Activated T-helper 9 cell treated with anti-CD3 and anti-CD28 coated beads, Interleukin-2, amount 50 U/mL, for 16 hours (primary cell): ENCODE data around the gene SYNM.

Experiments used
- DNase-seq: peaks from one replicate; pipeline ENCODE4 v3.0.0-alpha.2; 2020; ENCODE audit warnings: low read depth

Gene SYNM

GRCh38 chr15:99141943-99142342 is 37.1 kb downstream of the SYNM start:
- DNase-seq = no peak

DNA sequence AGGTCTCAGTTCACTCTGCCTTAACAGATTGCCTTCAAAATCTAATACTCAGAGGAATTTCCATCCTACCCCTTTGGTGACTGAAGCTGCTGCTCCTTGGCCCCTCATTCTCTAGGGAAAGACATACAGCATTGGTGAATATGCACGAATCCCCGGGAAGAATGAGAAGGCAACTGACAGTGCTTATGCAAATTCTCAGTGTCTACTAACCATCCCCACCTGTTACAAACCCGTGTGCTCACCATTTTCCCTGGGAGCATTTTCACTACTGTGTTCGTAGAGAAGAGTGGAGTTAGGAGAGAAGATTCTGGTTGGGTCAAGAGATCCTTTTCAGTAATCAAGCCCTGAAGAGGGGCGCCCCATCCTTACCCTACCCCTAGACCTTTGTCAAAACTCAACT is 37.7 kb downstream of the SYNM start:
- no peak for DNase-seq

DNA sequence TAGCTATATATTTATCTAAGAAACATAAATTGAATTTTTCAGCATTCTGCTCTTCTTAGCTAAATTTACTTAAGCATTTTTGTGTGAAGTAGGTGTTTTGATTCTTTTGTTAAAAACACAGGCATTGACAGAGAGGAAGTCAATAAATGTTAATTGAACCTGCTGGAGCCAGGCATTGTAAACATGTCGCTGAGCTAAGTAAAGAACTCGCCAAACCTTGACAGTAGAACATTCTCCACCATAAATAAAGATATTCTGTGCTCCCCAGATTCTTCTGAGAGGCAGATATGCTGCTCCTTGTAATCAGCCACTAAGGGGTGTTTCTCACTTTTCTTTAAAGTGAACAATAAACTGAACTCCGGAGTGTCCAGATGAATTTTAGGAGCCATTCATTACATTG is 38.4 kb downstream of the SYNM start:
- no peak for DNase-seq

DNA sequence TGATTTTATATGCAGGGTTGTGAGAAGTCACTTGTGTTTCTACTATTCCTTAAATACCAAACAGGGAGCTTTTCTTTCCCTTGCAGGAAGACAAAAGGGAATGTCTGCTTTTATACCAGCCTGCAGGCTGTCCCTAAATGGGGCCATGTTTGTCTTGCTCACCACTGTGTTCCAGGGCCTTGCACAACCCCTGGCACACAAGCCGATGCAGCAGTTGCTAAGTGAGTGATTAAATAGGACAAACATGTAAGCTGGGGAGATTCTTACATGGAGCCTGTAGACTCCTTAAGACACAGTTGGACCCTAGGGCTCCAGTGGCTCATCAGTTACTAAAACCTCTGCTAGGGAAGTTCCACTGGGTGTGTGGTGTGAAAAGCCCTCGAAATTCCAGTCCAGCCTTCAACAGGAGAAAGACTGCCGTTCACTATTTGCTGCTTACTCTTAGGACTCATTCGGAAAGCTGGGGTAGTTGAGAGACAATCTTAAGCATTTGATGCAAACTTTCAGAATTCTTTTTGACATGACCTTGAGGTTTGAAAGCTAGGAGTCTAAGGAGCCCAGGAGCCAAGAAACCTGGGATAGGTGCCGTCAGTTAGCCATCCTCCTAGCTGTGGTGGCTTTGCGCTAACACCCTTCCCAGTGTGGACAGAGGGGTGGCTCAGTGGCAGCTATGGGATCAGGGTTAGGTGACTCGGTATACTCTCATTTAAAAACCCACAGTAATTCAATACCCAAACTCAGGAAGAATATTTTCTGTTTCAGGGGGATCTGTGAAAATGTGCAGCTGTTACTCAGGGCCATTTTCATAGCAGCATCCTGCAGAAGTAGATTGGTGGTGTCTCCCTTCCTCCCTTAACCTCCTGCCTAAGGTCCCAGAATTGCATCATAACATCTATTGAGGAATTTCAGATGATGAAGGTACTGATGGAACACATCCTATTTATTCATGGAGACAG is 39.1 kb downstream of the SYNM start:
- DNase-seq = no peak

DNA sequence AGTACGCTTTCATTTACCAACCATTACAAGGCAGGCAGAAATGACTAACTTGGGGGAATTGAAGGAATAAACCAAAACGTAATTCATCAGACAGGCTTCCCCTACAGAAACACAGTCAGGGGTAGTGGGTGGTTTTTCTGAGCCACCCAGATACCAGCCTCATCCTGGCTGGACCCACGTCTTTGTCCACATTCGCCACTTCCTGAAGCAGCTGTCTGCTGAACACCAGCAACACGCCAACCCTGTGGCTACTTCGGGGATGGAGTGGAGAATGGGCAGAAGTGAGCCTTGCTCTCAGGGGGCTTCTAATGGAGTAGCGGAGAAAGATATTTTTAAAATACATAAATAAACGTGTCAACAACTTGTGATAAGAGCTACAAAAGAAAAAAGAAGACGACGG is 40.1 kb downstream of the SYNM start:
- no peak for DNase-seq

- no peak for DNase-seq
Measured at GRCh38 chr15:99145778-99146177, 40.9 kb downstream of the SYNM start.

DNA sequence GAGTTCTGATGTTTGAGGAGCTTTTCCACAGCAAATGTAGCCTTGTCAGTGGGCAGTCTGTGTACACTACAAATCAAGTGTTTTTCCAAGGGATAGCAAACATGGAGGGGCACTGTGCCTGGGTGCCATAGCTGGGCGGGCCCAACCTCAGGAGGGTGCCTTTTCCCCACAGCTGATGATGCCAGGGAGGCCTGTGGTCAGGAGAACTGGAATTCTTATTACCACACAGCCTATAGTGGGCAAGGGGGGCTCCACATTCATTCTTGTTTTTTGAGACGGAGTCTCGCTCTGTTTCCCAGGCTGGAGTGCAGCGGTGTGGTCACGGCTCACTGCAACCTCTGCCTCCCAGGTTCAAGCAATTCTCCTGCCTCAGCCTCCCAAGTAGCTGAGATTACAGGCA is 41.8 kb downstream of the SYNM start:
- DNase-seq = no peak

DNA sequence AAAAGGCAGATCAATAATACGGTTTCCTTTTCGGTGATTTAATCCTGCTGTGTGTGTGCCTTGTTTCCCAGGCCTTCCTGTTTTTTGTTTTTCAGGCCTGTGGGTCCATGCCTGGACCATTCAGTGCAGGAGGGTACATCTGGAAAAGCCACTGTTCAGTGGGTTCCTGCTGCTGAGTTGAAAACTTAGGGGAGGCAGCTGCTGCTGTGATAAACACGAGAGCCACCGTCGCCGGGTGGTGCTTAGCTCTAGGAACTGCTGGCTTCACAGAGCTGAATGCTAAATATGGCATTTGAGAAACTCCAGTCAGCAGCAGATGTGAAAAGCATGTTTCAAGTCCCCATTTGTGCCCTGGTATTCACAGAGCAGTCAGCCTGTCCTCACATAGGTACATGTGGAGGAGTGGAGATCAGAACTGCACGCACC is 44.0 kb downstream of the SYNM start:
- DNase-seq = no peak

DNA sequence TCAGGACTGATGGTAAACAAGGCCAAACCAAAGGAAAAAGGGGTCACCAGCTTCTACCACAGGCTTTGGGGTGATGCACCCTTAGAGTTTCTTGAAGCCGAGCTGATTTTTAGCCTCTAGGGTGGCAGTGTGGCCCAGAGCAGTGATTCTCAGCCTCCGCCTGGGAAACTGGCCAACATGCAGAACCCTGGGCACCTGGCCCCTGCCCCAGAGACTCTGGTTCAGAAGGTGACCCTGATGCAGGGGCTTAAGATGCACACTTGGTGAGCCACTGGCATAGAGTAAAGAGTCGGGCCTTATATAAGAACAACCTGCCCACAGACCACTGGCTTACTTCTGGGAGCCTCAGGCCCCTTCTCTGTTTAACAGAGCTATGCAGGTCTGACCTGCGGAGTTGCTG is 44.5 kb downstream of the SYNM start:
- DNase-seq = no peak

GRCh38 chr15:99151156-99151555 is 46.3 kb downstream of the SYNM start:
- no peak for DNase-seq

DNA sequence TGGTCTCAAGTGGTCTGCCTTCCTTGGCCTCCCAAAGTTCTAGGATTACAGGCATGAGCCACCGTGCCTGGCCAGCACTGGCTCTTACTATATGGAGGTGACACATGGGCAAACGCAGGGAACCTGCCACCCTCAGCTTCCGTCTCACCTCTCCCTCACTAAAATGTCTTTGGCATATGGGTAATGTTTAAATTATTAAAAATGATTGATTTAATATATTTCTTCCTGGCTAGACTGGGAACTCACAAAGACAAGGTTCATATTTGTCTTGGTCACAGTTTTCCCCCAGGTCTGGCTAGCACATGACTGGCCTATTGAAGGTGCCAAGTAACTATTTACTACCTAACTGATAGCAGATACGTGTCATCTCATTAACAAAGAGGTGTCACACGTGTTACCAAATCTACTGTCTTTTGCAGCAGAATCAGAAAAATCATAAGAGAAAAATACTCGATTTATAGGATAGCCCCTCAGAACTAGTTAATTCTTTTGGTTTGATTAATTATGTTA is 48.2 kb downstream of the SYNM start:
- DNase-seq = no peak

- DNase-seq = no peak
Measured at GRCh38 chr15:99154271-99154670, 49.4 kb downstream of the SYNM start.

DNA sequence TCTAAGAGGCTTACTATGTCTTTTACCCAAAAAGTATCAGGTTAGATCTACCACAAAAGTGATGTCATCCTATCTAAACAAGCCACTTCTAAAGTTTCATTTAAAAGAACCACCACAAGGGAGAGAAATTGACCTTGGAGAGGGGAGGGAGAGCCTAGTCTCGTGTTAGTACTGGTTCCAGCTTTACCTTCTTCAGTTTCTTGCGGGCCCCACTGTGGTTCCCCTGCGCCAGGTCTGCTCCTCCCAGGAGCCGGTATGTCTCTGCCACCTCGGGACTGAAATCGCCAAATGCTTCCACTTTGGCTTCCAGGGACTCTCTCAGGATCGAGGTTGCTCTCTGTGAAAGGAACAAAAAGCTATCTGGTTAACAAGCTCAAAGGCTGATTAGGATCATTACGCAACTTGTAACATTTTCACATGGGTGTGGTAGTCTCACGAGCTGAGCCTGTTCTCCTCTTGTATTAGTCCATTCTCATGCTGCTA is 51.1 kb downstream of the SYNM start:
- no peak for DNase-seq

DNA sequence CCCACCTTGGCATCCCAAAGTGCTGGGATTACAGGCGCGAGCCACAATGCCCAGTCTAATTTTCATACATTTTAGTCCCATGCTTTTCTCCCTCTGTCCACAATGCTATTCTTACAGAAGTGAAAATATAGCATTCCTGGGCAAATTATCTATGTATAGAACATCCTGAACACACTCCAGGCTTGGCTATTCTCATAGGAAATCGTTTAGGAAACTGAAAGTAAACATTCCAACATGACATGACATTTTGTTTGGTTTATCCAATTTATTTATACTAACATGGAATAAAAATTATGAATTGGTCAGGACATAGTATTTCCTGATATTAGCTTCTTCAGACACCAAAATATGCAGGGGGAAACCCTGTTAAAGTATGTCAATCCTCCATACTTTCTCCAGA is 52.6 kb downstream of the SYNM start:
- no peak for DNase-seq

DNA sequence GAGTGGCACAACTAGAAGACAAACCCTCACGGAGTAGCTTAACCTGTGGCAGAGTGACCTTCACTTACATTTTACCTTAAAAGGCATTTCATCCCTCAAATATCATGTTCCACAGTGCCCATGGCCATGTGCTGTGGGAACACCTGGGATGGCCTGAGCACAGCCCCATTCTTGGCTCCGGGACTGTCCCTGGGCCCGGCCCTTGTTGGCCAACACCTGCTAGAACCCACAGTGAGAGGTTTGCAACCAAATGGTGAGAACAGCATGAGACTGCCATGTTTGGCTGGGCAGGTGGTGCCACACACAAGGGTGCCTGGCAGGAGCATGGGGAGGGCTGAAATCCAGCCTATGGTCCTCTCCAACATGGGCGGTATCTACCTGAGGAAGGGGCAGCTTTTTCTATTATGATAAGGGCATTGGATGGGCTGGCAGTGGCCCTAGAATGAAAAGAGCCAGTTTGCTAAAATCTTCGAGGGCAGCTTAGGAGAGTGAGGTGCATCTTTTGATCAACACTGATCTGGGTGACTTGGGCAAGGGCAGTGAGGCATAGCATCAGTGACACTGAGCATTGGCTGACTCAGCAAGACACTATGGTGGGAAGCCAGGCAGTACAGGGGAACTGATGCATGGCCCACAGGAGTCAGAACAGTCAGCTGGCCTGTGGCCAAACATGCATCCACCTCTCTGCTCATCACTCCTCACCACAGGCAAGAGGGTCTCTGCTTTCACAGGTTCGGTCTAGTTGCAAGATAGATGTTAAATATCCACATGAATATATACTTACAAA is 53.9 kb downstream of the SYNM start:
- DNase-seq = no peak

- DNase-seq = no peak
Measured at GRCh38 chr15:99163271-99164062, 58.6 kb downstream of the SYNM start.

GRCh38 chr15:99164119-99164518 is 59.2 kb downstream of the SYNM start:
- DNase-seq = no peak

- DNase-seq = no peak
Measured at GRCh38 chr15:99165020-99165790, 60.3 kb downstream of the SYNM start.

- DNase-seq = no peak
Measured at GRCh38 chr15:99165956-99166689, 61.2 kb downstream of the SYNM start.

DNA sequence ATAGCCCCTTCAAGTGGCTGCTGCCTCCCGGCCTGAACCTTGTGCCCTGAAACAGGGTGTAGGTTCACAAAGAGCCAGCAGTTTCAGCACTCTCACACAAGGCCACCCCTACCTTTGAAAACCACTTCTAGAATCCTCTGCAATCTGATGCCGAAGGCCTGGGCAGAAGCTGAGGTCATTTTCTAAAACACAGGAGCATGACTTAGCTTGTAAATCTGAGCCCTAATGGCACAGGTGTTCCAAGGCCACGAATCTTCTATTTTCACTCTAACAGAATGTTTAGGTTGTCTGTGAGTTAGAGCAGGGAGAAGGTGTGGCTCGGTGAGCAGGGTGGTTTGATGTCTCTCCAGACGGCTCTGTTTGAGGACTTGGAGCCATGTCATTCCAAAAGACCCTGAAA is 62.3 kb downstream of the SYNM start:
- no peak for DNase-seq

GRCh38 chr15:99167640-99168039 is 62.8 kb downstream of the SYNM start:
- no peak for DNase-seq
